Measurements from ENCODE around the gene ADAMTS1.

The ADAMTS1 gene

GRCh38 chr21:26888931-26889330, 43.7 kb upstream of the ADAMTS1 start:
- Histone ChIP-seq H3K4me3 (ENCODE audit: low read depth, low read length) (no peak overlapping the region), H3K27ac (ENCODE audit: extremely low read depth, low read depth, low read length) (no peak overlapping the region), H3K9me3 (ENCODE audit: control insufficient read depth, insufficient read depth, low read depth, low read length) (no peaks in the 10 kb centered on the region), H3K4me1 (ENCODE audit: control insufficient read depth, insufficient read depth, low read length) (no peaks in the 10 kb centered on the region), H3K36me3 (ENCODE audit: control insufficient read depth in 2 of 2, insufficient read depth in 1 of 2, low read length in 2 of 2) (no peaks in the 10 kb centered on the region)
- TF ChIP-seq ZNF830 (tag by site-specific recombination; IDR thresholded peaks at IDR 0.05; ENCODE audit: low read depth) (no peak), PRDM2 (tag by site-specific recombination; IDR thresholded peaks at IDR 0.05; ENCODE audit: borderline replicate concordance) (no peak), YY1 (tag by site-specific recombination; IDR thresholded peaks at IDR 0.05) (no peak), ZNF24 (tag by site-specific recombination; IDR thresholded peaks at IDR 0.05) (no peak), ZNF311 (tag by site-specific recombination; IDR thresholded peaks at IDR 0.05; ENCODE audit: borderline replicate concordance) (no peak), ZNF404 (tag by site-specific recombination; IDR thresholded peaks at IDR 0.05) (no peak), ZNF677 (tag by site-specific recombination; IDR thresholded peaks at IDR 0.05) (no peak), ZBTB11 (tag by site-specific recombination; conservative IDR thresholded peaks at IDR 0.05; ENCODE audit: low read depth) (no peak), ZNF239 (tag by site-specific recombination; IDR thresholded peaks at IDR 0.05) (no peak), ZBTB17 (tag by site-specific recombination; IDR thresholded peaks at IDR 0.05) (no peak), KLF9 (tag by site-specific recombination; IDR thresholded peaks at IDR 0.05; ENCODE audit: low read depth) (no peak), ZNF433 (tag by site-specific recombination; IDR thresholded peaks at IDR 0.05; ENCODE audit: low read depth) (no peak), ZNF521 (tag by site-specific recombination; IDR thresholded peaks at IDR 0.05) (no peak), ZBTB20 (tag by site-specific recombination; IDR thresholded peaks at IDR 0.05) (no peak)
- POLR2A ChIA-PET: no interaction called here
- CTCF ChIA-PET: interaction anchor here (1.1 kb wide), 2 partner anchors 38 to 40 kb away, joined by 4 read pairs; no protein-coding TSS in a partner anchor

GRCh38 chr21:26888256-26888655, 43.0 kb upstream of the ADAMTS1 start:
- ChIA-PET CTCF (interaction anchor here (0.6 to 2.5 kb wide), 3 partner anchors 40 to 373 kb away, joined by 3 to 14 read pairs (median 4); no protein-coding TSS in a partner anchor), POLR2A (no interaction called here)
- Histone ChIP-seq H3K27ac (ENCODE audit: extremely low read depth, low read depth, low read length) (no peak overlapping the region), H3K9me3 (ENCODE audit: control insufficient read depth, insufficient read depth, low read depth, low read length) (no peaks in the 10 kb centered on the region), H3K4me1 (ENCODE audit: control insufficient read depth, insufficient read depth, low read length) (no peaks in the 10 kb centered on the region), H3K36me3 (ENCODE audit: control insufficient read depth in 2 of 2, insufficient read depth in 1 of 2, low read length in 2 of 2) (no peaks in the 10 kb centered on the region), H3K4me3 (ENCODE audit: low read depth, low read length) (no peak overlapping the region)
- TF ChIP-seq ZNF341 (tag by site-specific recombination; IDR thresholded peaks at IDR 0.05; ENCODE audit: low read depth) (no peak), ZNF624 (tag by site-specific recombination; IDR thresholded peaks at IDR 0.05) (no peak), ZNF521 (tag by site-specific recombination; IDR thresholded peaks at IDR 0.05) (no peak), ZNF530 (tag by site-specific recombination; IDR thresholded peaks at IDR 0.05; ENCODE audit: low read depth) (no peak)

Measured in HEK293 (cell line).